Right lobe of liver (tissue), 6 donors: Measurements from ENCODE around the gene PAM16. TPM values are rescaled to one million over a fixed set of nuclear protein-coding genes. Genes with fewer than 3 reads are reported as not detected.
"Not testable (repeated sequence)": the region's sequence is repeated elsewhere in the genome, so short reads cannot be mapped to it uniquely, and the experiment has no call there.

ENCODE experiments used
- ATAC-seq, 4 donors: fragments of 200-7000 bp; cut with Tn5 transposase; one replicate each; pipeline ENCODE4 v1.9.1; 2020; ENCODE audit warnings: mild to moderate bottlenecking in 4 of 4, moderate library complexity in 4 of 4
- DNase-seq, 3 donors: peaks; one replicate each; pipeline ENCODE4 v3.0.0-alpha.2; 2020
- H3K27ac ChIP-seq, 3 donors: fragments of 200-600 bp; one replicate each; pipeline ENCODE4 v1.8.0; 2022
- H3K27me3 ChIP-seq, 2 donors: fragments of 200-600 bp; one replicate each; pipeline ENCODE4 v1.8.0; 2022
- H3K36me3 ChIP-seq, 4 donors: fragments of 200-600 bp; sonication (generic) in 1 of 4; one replicate each; pipeline versions ENCODE4 v1.5.1 to v1.8.0; 2017 to 2022; ENCODE audit warnings: control low read depth in 1 of 4
- H3K4me1 ChIP-seq, 4 donors: fragments of 200-600 bp; sonication (generic) in 1 of 4; one replicate each; pipeline versions ENCODE4 v1.5.1 to v1.8.0; 2017 to 2022; ENCODE audit warnings: control low read depth in 1 of 4
- H3K4me3 ChIP-seq, 3 donors: fragments of 200-600 bp; one replicate each; pipeline ENCODE4 v1.8.0; 2022
- H3K9me3 ChIP-seq, 4 donors: fragments of 200-600 bp; sonication (generic) in 1 of 4; one replicate each; pipeline versions ENCODE4 v1.5.1 to v1.8.0; 2017 to 2022; ENCODE audit warnings: control low read depth in 1 of 4
- POLR2A ChIP-seq: fragments of 450-650 bp; IDR thresholded peaks from one replicate; pipeline ENCODE4 v1.6.1; 2017; ENCODE audit warnings: antibody characterized with exemption, mild to moderate bottlenecking
- WGBS: methylation state at CpG from one replicate; pipeline ENCODE4 v1.1.6; 2018; ENCODE audit warnings: low coverage, low lambda C conversion rate; ENCODE audit not compliant: insufficient coverage; ENCODE audit errors: missing lambda C conversion rate; 5-methylcytosine and 5-hydroxymethylcytosine counted together
- intact Hi-C, 2 donors: fragments of 100-400 bp; cut with DNase I; formaldehyde crosslinking; loops; one replicate each; pipeline versions ENCODE4 v1.11.2 to v1.14.1; 2022
- total RNA-seq, 6 experiments: library from RNA; depleted of rRNA in 2 of 6; stranded (reverse); fragments of >200 nt in 2 of 6; fragmentation: NEBNext Ultra II Directional in 3 of 6; extraction: Animal tissue kit (Norgen Biotek cat#: 25700) in 3 of 6; gene quantifications; one replicate each; pipeline versions ENCODE4 v1.1.0 to v1.2.4, GENCODE V29; 2016 to 2023
- TF ChIP-seq, protein P1 (sequence below), 4 donors: fragments of 200-600 bp in 3 of 4; fragments of 450-650 bp in 1 of 4; IDR thresholded peaks; one replicate each; pipeline versions ENCODE4 v1.5.1 to v1.8.0; 2016 to 2022; ENCODE audit warnings: antibody characterized with exemption in 4 of 4, mild to moderate bottlenecking in 2 of 4
- donor health status: DM: no; HTN: yes; CAD: no.
- donor health status: DM: no; HTN: no; CAD: no.
- donor health status: DM: no; HTN: no; CAD: no.
- donor health status: DM: no; HTN: yes; CAD: no.
- donor health status: DM: no; HTN: yes; CAD: no.

Gene PAM16
- total RNA-seq, 6 experiments from 2014 or later: 27.9 to 45.9 (median 32.8) TPM

GRCh38 chr16:4347010-4347409 is 4.1 kb downstream of the PAM16 start:
- ATAC-seq (peak in 3 of 4 donors; percentile 4 to 7 (median 6)), DNase-seq (no peak)
- no peak for TF ChIP-seq POLR2A
- TF ChIP-seq, protein P1, sequence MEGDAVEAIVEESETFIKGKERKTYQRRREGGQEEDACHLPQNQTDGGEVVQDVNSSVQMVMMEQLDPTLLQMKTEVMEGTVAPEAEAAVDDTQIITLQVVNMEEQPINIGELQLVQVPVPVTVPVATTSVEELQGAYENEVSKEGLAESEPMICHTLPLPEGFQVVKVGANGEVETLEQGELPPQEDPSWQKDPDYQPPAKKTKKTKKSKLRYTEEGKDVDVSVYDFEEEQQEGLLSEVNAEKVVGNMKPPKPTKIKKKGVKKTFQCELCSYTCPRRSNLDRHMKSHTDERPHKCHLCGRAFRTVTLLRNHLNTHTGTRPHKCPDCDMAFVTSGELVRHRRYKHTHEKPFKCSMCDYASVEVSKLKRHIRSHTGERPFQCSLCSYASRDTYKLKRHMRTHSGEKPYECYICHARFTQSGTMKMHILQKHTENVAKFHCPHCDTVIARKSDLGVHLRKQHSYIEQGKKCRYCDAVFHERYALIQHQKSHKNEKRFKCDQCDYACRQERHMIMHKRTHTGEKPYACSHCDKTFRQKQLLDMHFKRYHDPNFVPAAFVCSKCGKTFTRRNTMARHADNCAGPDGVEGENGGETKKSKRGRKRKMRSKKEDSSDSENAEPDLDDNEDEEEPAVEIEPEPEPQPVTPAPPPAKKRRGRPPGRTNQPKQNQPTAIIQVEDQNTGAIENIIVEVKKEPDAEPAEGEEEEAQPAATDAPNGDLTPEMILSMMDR (IDR thresholded peaks at IDR 0.05): no peak
- H3K9me3 ChIP-seq: no peaks in the 10 kb centered on the region
- H3K4me3 ChIP-seq: no peak overlapping the region
- intact Hi-C loops: no loop called here
- H3K4me1 ChIP-seq: peaks cover 0 to 60% (median 26%) of the 10 kb centered on the region in 4 donors
- WGBS: 28% methylated on average over 8 of the region's 8 CpGs
- no peaks in the 10 kb centered on the region for H3K27me3 ChIP-seq
- H3K27ac ChIP-seq: peak overlapping the region in 2 of 3 donors; percentile 11 to 71
- H3K36me3 ChIP-seq: no peaks in the 10 kb centered on the region

- WGBS: 20% methylated on average over 10 of the region's 14 CpGs
- H3K9me3 ChIP-seq: no peaks in the 10 kb centered on the region
- peaks cover 0 to 55% (median 26%) of the 10 kb centered on the region in 4 donors for H3K4me1 ChIP-seq
- intact Hi-C loops: no loop called here
- TF ChIP-seq, protein P1 (IDR thresholded peaks at IDR 0.05): no peak
- no peak for TF ChIP-seq POLR2A
- H3K36me3 ChIP-seq: peaks cover 0 to 3% (median 1%) of the 10 kb centered on the region in 4 donors
- H3K27ac ChIP-seq: peak overlapping the region in 2 of 3 donors; percentile 41 to 71
- no peaks in the 10 kb centered on the region for H3K27me3 ChIP-seq
- ATAC-seq (peak; percentile 66 to 76 (median 74)), DNase-seq (peak in 2 of 3 donors; percentile 62 to 73)
- H3K4me3 ChIP-seq: peak overlapping the region in 1 of 3 donors; percentile 5
These were observed 5.0 kb downstream of the PAM16 start for GRCh38 chr16:4345836-4346781.

DNA sequence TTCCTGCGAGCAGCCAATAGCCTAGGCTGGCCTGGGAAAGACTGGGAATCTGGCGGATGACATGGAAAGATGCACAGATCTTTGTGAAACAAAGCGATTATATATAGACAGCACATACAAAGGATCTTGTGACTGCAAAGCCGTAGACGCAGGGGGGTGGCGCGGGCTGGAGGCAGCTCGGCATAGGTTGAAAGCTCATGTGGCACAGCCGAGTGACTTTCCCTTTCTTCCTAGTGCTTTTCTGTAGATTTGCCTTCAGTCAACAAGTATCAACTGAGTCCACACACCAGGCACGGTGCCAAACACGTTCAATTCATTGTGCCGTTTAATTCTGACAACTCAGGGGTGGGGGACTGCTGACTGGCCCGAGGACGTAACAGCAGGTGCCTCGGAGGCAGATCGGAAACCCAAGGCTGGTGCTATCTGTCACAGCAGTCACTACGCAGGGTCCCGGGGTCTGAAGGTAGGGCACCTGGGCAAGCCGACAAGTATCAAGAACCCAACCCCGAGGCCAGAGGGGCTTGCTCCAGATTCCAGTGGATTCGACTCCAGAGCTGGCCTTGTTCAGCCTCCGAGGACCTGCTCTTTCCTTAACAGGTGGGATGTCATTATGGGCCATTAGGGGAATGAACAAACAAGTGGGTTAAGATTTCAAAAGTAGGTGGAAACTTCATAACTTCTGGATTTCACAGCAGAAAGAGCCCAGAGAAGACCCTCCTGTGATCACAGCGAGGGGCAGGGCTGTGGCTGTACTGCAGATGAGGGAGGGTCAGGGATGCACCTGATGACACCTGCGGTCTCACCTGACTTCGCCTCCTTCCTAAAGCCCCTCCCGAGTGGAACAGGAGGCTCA is 5.9 kb downstream of the PAM16 start:
- TF ChIP-seq, protein P1 (IDR thresholded peaks at IDR 0.05): no peak
- TF ChIP-seq POLR2A: no peak

GRCh38 chr16:4344300-4344982 is 6.7 kb downstream of the PAM16 start:
- intact Hi-C loops, H3K27me3 ChIP-seq, DNase-seq, H3K4me3 ChIP-seq, H3K9me3 ChIP-seq: not testable (repeated sequence)
- WGBS: 28% methylated on average over 10 of the region's 10 CpGs
- peaks cover 0 to 45% (median 22%) of the 10 kb centered on the region in 4 donors for H3K4me1 ChIP-seq
- H3K27ac ChIP-seq: peak overlapping the region in 1 of 3 donors; percentile 71
- peaks cover 0 to 10% (median 5%) of the 10 kb centered on the region in 4 donors for H3K36me3 ChIP-seq
- ATAC-seq: peak in 2 of 4 donors; percentile 8 to 22

More for the DNA sequence above, 5.9 kb downstream of the PAM16 start:
- H3K9me3 ChIP-seq: no peaks in the 10 kb centered on the region
- H3K27me3 ChIP-seq: no peaks in the 10 kb centered on the region
- WGBS: 59% methylated on average over 19 of the region's 26 CpGs
- DNase-seq: no peak
- H3K36me3 ChIP-seq: peaks cover 0 to 10% (median 3%) of the 10 kb centered on the region in 4 donors
- H3K27ac ChIP-seq: peak overlapping the region in 2 of 3 donors; percentile 41 to 71
- intact Hi-C loops: no loop called here
- peak in 3 of 4 donors; percentile 2 to 28 (median 15) for ATAC-seq
- no peak overlapping the region for H3K4me3 ChIP-seq
- H3K4me1 ChIP-seq: peaks cover 0 to 53% (median 24%) of the 10 kb centered on the region in 4 donors
